Measurements from ENCODE around the gene DCAF4. TPM values are rescaled to one million over a fixed set of nuclear protein-coding genes. Genes with fewer than 3 reads are reported as not detected.

Gene DCAF4
- total RNA-seq, 1 donor from 2014 or later = 20.4 TPM

GRCh38 chr14:72921396-72921795, 4.9 kb upstream of the DCAF4 start:
- H3K4me3 Mint-ChIP-seq = no peak overlapping the region

DNA sequence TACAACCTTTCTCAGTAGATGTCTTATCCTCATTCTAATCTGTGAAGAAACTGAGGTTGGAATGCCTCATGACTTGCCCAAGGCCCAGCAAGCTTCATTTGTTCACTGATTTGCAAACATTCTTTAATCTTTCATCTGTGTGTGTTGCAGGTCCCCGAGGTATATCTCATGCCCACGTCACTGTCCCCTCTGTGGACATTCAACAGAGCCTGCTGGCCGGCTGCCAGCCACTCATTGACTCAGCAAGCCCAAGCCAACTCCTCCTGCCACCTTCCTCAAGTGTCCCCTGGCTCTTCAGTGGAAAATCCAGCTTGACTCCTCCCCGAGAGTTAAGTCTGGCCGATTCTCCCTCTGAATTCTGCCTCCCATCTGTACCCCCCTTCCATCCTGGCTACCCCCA, 1.9 kb upstream of the DCAF4 start:
- Mint-ChIP-seq H3K4me3 (no peak overlapping the region), H3K36me3 (ENCODE audit: low read depth) (no peaks in the 10 kb centered on the region), H3K27ac (no peak overlapping the region), H3K27me3 (ENCODE audit: insufficient read depth) (peaks cover 29% of the 10 kb centered on the region), H3K4me1 (ENCODE audit: low read depth) (peaks cover 8% of the 10 kb centered on the region), H3K9me3 (no peaks in the 10 kb centered on the region)
- intact Hi-C loops (cut with micrococcal nuclease) = no loop called here
- DNase-seq (ENCODE audit: low spot score) = no peak

More at GRCh38 chr14:72921396-72921795, 4.9 kb upstream of the DCAF4 start:
- no peaks in the 10 kb centered on the region for H3K9me3 Mint-ChIP-seq
- H3K27me3 Mint-ChIP-seq (ENCODE audit: insufficient read depth) = peaks cover 44% of the 10 kb centered on the region
- no peaks in the 10 kb centered on the region for H3K36me3 Mint-ChIP-seq (ENCODE audit: low read depth)
- intact Hi-C loops (cut with micrococcal nuclease) = no loop called here
- H3K4me1 Mint-ChIP-seq (ENCODE audit: low read depth) = peaks cover 8% of the 10 kb centered on the region
- no peak for DNase-seq (ENCODE audit: low spot score)
- no peak overlapping the region for H3K27ac Mint-ChIP-seq

DNA sequence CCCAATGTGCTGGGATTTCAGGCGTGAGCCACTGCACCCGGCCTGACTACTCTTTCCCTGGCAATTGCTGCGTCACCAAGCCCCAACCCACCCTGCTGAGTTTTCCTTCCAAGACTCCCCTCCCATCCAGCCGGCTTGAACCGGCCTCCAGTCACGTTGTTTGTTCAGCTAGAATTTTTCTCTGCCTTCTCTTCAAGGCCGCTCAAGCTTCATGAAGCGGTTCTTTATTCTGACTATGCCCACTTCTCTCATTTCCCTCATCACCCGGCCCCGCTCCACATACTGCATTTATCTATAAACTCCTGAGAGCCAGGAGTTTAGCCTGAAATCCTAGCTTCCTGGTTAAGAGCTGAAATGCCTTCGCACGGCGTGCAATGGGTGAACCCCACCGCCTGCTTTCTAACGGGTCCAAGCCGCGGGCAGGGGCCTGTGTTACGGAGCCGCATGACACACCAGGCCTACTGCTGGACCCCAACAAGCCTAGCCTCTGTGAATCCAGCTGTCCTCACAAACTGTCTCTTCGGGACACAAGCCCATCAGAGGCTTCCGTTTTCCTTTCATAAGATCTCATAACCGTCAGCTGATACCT, 999 bp upstream of the DCAF4 start:
- Mint-ChIP-seq H3K4me1 (ENCODE audit: low read depth) (peaks cover 8% of the 10 kb centered on the region), H3K36me3 (ENCODE audit: low read depth) (no peaks in the 10 kb centered on the region), H3K9me3 (no peaks in the 10 kb centered on the region), H3K27ac (no peak overlapping the region), H3K4me3 (peak overlapping the region; percentile 90), H3K27me3 (ENCODE audit: insufficient read depth) (peaks cover 21% of the 10 kb centered on the region)
- intact Hi-C loops (cut with micrococcal nuclease) = loop anchor here (5.0 kb wide), 1 partner anchor 212 kb away; the partner anchor contains the start of gene PSEN1
- no peak for DNase-seq (ENCODE audit: low spot score)

GRCh38 chr14:72925815-72926291, 411 bp upstream of the DCAF4 start:
- peak overlapping the region; percentile 95 for H3K27ac Mint-ChIP-seq
- H3K4me1 Mint-ChIP-seq (ENCODE audit: low read depth) = peaks cover 8% of the 10 kb centered on the region
- DNase-seq (ENCODE audit: low spot score) = no peak
- H3K9me3 Mint-ChIP-seq = no peaks in the 10 kb centered on the region
- intact Hi-C loops (cut with micrococcal nuclease) = loop anchor here (1.0 to 5.0 kb wide), 6 partner anchors 32 to 532 kb away; partner anchors contain the start of genes DPF3, NUMB, PSEN1 and RBM25
- no peaks in the 10 kb centered on the region for H3K36me3 Mint-ChIP-seq (ENCODE audit: low read depth)
- peaks cover 19% of the 10 kb centered on the region for H3K27me3 Mint-ChIP-seq (ENCODE audit: insufficient read depth)
- peak overlapping the region; percentile 90 for H3K4me3 Mint-ChIP-seq

GRCh38 chr14:72928872-72929271, 2.6 kb downstream of the DCAF4 start:
- H3K27me3 Mint-ChIP-seq (ENCODE audit: insufficient read depth) = peaks cover 16% of the 10 kb centered on the region
- intact Hi-C loops (cut with micrococcal nuclease) = loop anchor here (5.0 kb wide), 1 partner anchor 208 kb away; the partner anchor contains the start of gene PSEN1
- H3K4me3 Mint-ChIP-seq = no peak overlapping the region
- no peaks in the 10 kb centered on the region for H3K9me3 Mint-ChIP-seq
- H3K36me3 Mint-ChIP-seq (ENCODE audit: low read depth) = peaks cover 3% of the 10 kb centered on the region
- no peak overlapping the region for H3K27ac Mint-ChIP-seq
- no peak for DNase-seq (ENCODE audit: low spot score)
- H3K4me1 Mint-ChIP-seq (ENCODE audit: low read depth) = peaks cover 14% of the 10 kb centered on the region

GRCh38 chr14:72929316-72930080, 3.2 kb downstream of the DCAF4 start:
- intact Hi-C loops (cut with micrococcal nuclease) = loop anchor here (5.0 kb wide), 1 partner anchor 208 kb away; the partner anchor contains the start of gene PSEN1

DNA sequence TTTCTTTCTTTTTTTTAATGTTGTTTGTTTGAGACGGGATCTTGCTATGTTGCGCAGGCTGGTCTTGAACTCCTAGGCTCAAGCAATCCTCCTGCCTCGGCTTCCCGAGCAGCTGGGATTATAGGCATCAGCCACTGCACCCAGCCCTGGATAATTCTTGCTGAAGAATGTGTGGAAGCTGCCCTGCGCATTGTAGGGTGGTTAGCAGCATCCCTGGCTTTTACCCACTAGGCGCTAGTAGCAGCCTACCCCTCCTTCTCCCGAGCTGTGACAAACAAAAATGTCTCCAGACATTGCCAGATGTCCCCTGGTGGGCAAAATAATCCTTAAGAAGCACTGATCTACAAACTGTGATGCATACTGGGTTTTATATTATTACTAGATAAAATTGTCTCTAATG, 6.6 kb downstream of the DCAF4 start:
- H3K27ac Mint-ChIP-seq = no peak overlapping the region
- no peak overlapping the region for H3K4me3 Mint-ChIP-seq
- H3K4me1 Mint-ChIP-seq (ENCODE audit: low read depth) = peaks cover 21% of the 10 kb centered on the region
- no peaks in the 10 kb centered on the region for H3K9me3 Mint-ChIP-seq
- no peaks in the 10 kb centered on the region for H3K27me3 Mint-ChIP-seq (ENCODE audit: insufficient read depth)
- intact Hi-C loops (cut with micrococcal nuclease) = no loop called here
- peaks cover 8% of the 10 kb centered on the region for H3K36me3 Mint-ChIP-seq (ENCODE audit: low read depth)
- DNase-seq (ENCODE audit: low spot score) = no peak

More at GRCh38 chr14:72929316-72930080, 3.2 kb downstream of the DCAF4 start:
- H3K27me3 Mint-ChIP-seq (ENCODE audit: insufficient read depth) = peaks cover 11% of the 10 kb centered on the region
- H3K27ac Mint-ChIP-seq = no peak overlapping the region
- no peak overlapping the region for H3K4me3 Mint-ChIP-seq
- H3K4me1 Mint-ChIP-seq (ENCODE audit: low read depth) = peaks cover 14% of the 10 kb centered on the region
- no peak for DNase-seq (ENCODE audit: low spot score)
- H3K9me3 Mint-ChIP-seq = no peaks in the 10 kb centered on the region
- H3K36me3 Mint-ChIP-seq (ENCODE audit: low read depth) = peaks cover 3% of the 10 kb centered on the region

DNA sequence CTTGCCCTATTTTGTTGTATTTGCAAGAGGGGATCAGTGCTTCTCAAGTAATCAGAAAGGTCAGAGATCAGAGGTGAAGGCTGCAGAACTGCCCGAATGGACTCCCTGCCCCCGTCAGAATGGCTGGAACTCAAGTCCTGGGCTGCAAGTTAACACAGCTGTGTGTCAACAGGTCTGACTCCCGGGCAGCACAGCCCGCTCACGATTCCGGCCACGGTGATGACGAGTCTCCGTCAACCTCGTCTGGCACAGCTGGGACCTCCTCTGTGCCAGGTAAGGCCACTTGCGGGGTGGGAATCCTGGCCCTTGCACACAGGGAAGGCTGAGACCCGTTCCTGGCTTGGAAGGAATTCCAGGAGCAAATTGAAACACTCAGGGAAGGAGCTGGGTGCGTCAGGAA, 13.4 kb downstream of the DCAF4 start:
- Mint-ChIP-seq H3K4me3 (no peak overlapping the region), H3K9me3 (no peaks in the 10 kb centered on the region), H3K27ac (no peak overlapping the region), H3K36me3 (ENCODE audit: low read depth) (peaks cover 32% of the 10 kb centered on the region), H3K27me3 (ENCODE audit: insufficient read depth) (no peaks in the 10 kb centered on the region), H3K4me1 (ENCODE audit: low read depth) (peaks cover 15% of the 10 kb centered on the region)
- no peak for DNase-seq (ENCODE audit: low spot score)
- intact Hi-C loops (cut with micrococcal nuclease) = no loop called here

- Mint-ChIP-seq H3K27me3 (ENCODE audit: insufficient read depth) (no peaks in the 10 kb centered on the region), H3K36me3 (ENCODE audit: low read depth) (peaks cover 36% of the 10 kb centered on the region)
Observed at GRCh38 chr14:72941286-72941985, 15.2 kb downstream of the DCAF4 start.

GRCh38 chr14:72942934-72943333, 16.7 kb downstream of the DCAF4 start:
- intact Hi-C loops (cut with micrococcal nuclease) = no loop called here
- no peak for DNase-seq (ENCODE audit: low spot score)
- Mint-ChIP-seq H3K9me3 (no peaks in the 10 kb centered on the region), H3K4me1 (ENCODE audit: low read depth) (no peaks in the 10 kb centered on the region), H3K27ac (no peak overlapping the region), H3K4me3 (no peak overlapping the region), H3K36me3 (ENCODE audit: low read depth) (peaks cover 36% of the 10 kb centered on the region), H3K27me3 (ENCODE audit: insufficient read depth) (no peaks in the 10 kb centered on the region)

More at GRCh38 chr14:72941286-72941985, 15.2 kb downstream of the DCAF4 start:
- no peak for DNase-seq (ENCODE audit: low spot score)
- no peak overlapping the region for H3K27ac Mint-ChIP-seq
- H3K4me3 Mint-ChIP-seq = no peak overlapping the region
- H3K9me3 Mint-ChIP-seq = no peaks in the 10 kb centered on the region
- intact Hi-C loops (cut with micrococcal nuclease) = no loop called here
- peaks cover 14% of the 10 kb centered on the region for H3K4me1 Mint-ChIP-seq (ENCODE audit: low read depth)

DNA sequence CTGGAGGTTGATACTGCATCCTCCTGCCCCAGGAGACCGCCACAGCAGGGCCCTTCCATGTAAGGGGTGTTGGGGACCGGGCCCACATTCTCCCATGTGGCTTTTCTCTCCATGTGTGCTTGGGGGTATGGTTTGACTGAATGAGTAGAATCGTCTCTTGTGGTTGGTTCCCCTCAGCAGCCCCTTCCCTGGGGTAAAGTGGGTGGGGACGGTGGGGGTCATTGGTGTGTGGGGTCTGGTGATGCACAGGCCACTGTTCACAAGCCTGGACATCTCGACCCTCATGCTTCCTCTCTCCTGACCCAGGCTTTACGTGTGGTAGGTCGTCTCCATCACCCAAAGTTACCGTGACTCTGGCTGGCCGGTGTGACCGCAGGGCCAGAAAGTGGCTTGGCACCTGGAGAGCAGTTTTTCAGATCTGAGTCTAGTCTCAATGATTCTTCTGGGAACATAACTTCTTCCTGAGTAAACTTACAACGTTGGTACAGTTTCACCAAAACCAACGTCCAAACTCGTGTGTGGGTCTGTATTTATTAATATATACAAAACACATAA, 17.7 kb downstream of the DCAF4 start:
- Mint-ChIP-seq H3K27me3 (ENCODE audit: insufficient read depth) (no peaks in the 10 kb centered on the region), H3K36me3 (ENCODE audit: low read depth) (peaks cover 36% of the 10 kb centered on the region), H3K27ac (no peak overlapping the region), H3K9me3 (no peaks in the 10 kb centered on the region), H3K4me1 (ENCODE audit: low read depth) (peaks cover 5% of the 10 kb centered on the region), H3K4me3 (no peak overlapping the region)
- intact Hi-C loops (cut with micrococcal nuclease) = no loop called here
- DNase-seq (ENCODE audit: low spot score) = no peak

DNA sequence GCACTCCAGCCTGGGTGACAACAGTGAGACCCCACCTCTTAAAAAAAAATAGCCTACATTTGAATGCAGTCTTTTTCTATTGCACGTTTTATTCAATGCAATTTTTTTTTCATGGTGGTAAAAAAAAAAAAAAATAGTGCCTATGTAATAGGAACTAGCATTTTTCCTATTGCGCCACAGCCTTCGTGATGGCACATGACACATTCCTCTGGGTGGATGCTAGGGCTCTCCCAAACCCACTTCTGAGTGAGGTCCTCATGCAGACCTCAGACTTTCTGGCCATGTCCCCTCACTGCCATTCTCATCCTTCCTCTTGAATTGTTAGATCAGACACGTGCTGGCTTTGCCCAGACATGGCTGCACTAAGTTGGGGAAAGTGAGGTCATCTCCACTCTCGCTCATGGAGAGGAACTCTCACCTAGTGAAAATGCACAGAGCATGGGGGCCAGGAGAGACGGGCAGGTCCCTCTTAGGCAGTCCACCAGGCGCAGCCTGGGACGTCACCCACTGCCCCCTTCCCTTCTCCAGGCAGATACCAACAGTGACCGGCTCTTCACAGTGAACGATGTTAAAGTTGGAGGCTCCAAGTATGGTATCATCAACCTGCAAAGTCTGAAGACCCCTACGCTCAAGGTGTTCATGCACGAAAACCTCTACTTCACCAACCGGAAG, 19.2 kb downstream of the DCAF4 start:
- H3K4me3 Mint-ChIP-seq = no peak overlapping the region
- intact Hi-C loops (cut with micrococcal nuclease) = no loop called here
- H3K4me1 Mint-ChIP-seq (ENCODE audit: low read depth) = peaks cover 5% of the 10 kb centered on the region
- no peak for DNase-seq (ENCODE audit: low spot score)
- no peaks in the 10 kb centered on the region for H3K27me3 Mint-ChIP-seq (ENCODE audit: insufficient read depth)
- no peaks in the 10 kb centered on the region for H3K9me3 Mint-ChIP-seq
- no peak overlapping the region for H3K27ac Mint-ChIP-seq
- H3K36me3 Mint-ChIP-seq (ENCODE audit: low read depth) = peaks cover 24% of the 10 kb centered on the region

Data from activated T-helper 1 cell treated with anti-CD3 and anti-CD28 coated beads, Interleukin-12 subunit alpha, Interleukin-12 subunit beta, Interleukin-2, Interleukin-4 antibody, amounts not matched to agents 30 ng/mL and 10 ng/mL and 1 ng/mL, durations not matched to agents 14 hours and 24 hours and 36 hours (primary cell).